K562 (cell line): ENCODE measurements around the gene SRRT. TPM values are rescaled to one million over a fixed set of nuclear protein-coding genes. Genes with fewer than 3 reads are reported as not detected.
A peak's percentile ranks its signal among the peaks of the same experiment; 100 is the strongest.

Experiments used
- ETV5 ChIP-seq: sonication (generic); formaldehyde crosslinking; IDR thresholded peaks from 2 replicates; pipeline ENCODE4 v1.4.0; 2020; ENCODE audit warnings: low read depth, mild to moderate bottlenecking, missing genetic modification reagents
- GTF2F1 ChIP-seq: IDR thresholded peaks from 2 replicates; pipeline ENCODE4 v1.6.1; 2011; ENCODE audit warnings: low read depth, low read length, improper control_type of control experiment
- HIVEP1 ChIP-seq: fragments of 250-450 bp; sonication (Bioruptor Pico); IDR thresholded peaks from 2 replicates; pipeline ENCODE4 v1.4.0; 2020; ENCODE audit warnings: mild to moderate bottlenecking
- HSF4 ChIP-seq: fragments of 250-450 bp; sonication (Bioruptor Pico); IDR thresholded peaks from 2 replicates; pipeline ENCODE4 v2.1.2; 2022; ENCODE audit warnings: mild to moderate bottlenecking, moderate library complexity, borderline replicate concordance
- KDM1A ChIP-seq, 2 experiments: fragments of 450-650 bp; IDR thresholded peaks; 2 replicates each; pipeline ENCODE4 v1.6.1; 2016; ENCODE audit warnings: mild to moderate bottlenecking in 2 of 2
- LCOR ChIP-seq: sonication (generic); formaldehyde crosslinking; IDR thresholded peaks from 2 replicates; pipeline ENCODE4 v1.8.0; 2022; ENCODE audit warnings: mild to moderate bottlenecking, missing genetic modification reagents
- NKRF ChIP-seq: fragments of 450-650 bp; IDR thresholded peaks from 2 replicates; pipeline ENCODE4 v1.6.1; 2016; ENCODE audit warnings: borderline replicate concordance
- TRIM25 ChIP-seq: fragments of 450-650 bp; IDR thresholded peaks from 2 replicates; pipeline ENCODE4 v1.7.0; 2016; ENCODE audit warnings: borderline replicate concordance
- ZBTB33 ChIP-seq: sonication (generic); formaldehyde crosslinking; IDR thresholded peaks from 2 replicates; pipeline ENCODE4 v1.8.1; 2023; ENCODE audit warnings: mild to moderate bottlenecking, missing genetic modification reagents
- ZC3H11A ChIP-seq: IDR thresholded peaks from 2 replicates; pipeline ENCODE4 v1.6.1; 2012; ENCODE audit warnings: low read depth, low read length, improper control_type of control experiment
- ZNF165 ChIP-seq: fragments of 250-450 bp; sonication (Bioruptor Pico); IDR thresholded peaks from 2 replicates; pipeline ENCODE4 v1.4.0; 2020; ENCODE audit warnings: borderline replicate concordance
- ZNF830 ChIP-seq: fragments of 250-450 bp; sonication (Bioruptor Pico); IDR thresholded peaks from 2 replicates; pipeline ENCODE4 v1.5.0; 2021; ENCODE audit warnings: mild to moderate bottlenecking
- polyA plus RNA-seq, 8 experiments: library from polyadenylated mRNA; depleted of rRNA in 4 of 8; stranded (reverse) in 5 of 8; unstranded in 3 of 8; fragments of >200 nt; fragmentation: Nextera tagmentation in 2 of 8; fragmentation: Illumina TruSeq in 1 of 8; extraction: Ambion mirVana in 2 of 8; extraction: Trizol in 1 of 8; gene quantifications; 2 replicates each; pipeline versions ENCODE4 v1.2.1 to v1.2.3, GENCODE V29; 2011 to 2014; ENCODE audit warnings: inconsistent platforms in 1 of 8, missing spikeins in 1 of 8
- total RNA-seq, 7 experiments: library from RNA; depleted of rRNA in 6 of 7; stranded (reverse); fragments of >200 nt in 6 of 7; fragmentation: Illumina TruSeq in 2 of 7; extraction: Trizol in 2 of 7; gene quantifications; 2 replicates each; pipeline versions ENCODE4 v1.2.1 to v1.2.3, GENCODE V29; 2011 to 2021; ENCODE audit warnings: low replicate concordance in 1 of 7
- TF ChIP-seq, protein P1 (sequence below): IDR thresholded peaks from 2 replicates; pipeline ENCODE4 v1.6.1; 2011; ENCODE audit not compliant: insufficient read length; ENCODE audit errors: extremely low read depth
- TF ChIP-seq, protein P2 (sequence below), 3 experiments: fragments of 200-800 bp in 1 of 3; sonication (Bioruptor generic) in 1 of 3; sonication (generic) in 1 of 3; formaldehyde crosslinking in 1 of 3; IDR thresholded peaks; 2 replicates each; pipeline versions ENCODE4 v1.6.1 to v1.8.0; 2016 to 2022; ENCODE audit warnings: mild to moderate bottlenecking in 2 of 3, missing compliant biosample characterization in 2 of 3, missing genetic modification characterization in 2 of 3, missing genetic modification reagents in 1 of 3
- TF ChIP-seq, protein P3 (sequence below): fragments of 250-450 bp; sonication (Bioruptor Pico); IDR thresholded peaks from 2 replicates; pipeline ENCODE4 v1.8.0; 2021; ENCODE audit warnings: moderate library complexity, mild to moderate bottlenecking, inconsistent platforms
- TF ChIP-seq, protein P4 (sequence below), 2 experiments: fragments of 200-800 bp in 1 of 2; sonication (Bioruptor generic) in 1 of 2; sonication (generic) in 1 of 2; formaldehyde crosslinking in 1 of 2; IDR thresholded peaks in 1 of 2; conservative IDR thresholded peaks in 1 of 2; 2 replicates each; pipeline versions ENCODE4 v1.5.0 to v1.6.1; 2016 to 2020; ENCODE audit warnings: missing compliant biosample characterization in 1 of 2, missing genetic modification characterization in 1 of 2, missing genetic modification reagents in 1 of 2

Gene SRRT
- total and polyA plus RNA-seq, 9 of the 15 experiments (the other 6 are each of a cell fraction or from before 2014, with no cell fraction given): 10.3 to 263 (median 84.4) TPM

- TF ChIP-seq HSF4: no peak
- 0 out of 2 replicates have a peak, but pooled peaks have one; percentile 36 for TF ChIP-seq TRIM25
- TF ChIP-seq, protein P1, sequence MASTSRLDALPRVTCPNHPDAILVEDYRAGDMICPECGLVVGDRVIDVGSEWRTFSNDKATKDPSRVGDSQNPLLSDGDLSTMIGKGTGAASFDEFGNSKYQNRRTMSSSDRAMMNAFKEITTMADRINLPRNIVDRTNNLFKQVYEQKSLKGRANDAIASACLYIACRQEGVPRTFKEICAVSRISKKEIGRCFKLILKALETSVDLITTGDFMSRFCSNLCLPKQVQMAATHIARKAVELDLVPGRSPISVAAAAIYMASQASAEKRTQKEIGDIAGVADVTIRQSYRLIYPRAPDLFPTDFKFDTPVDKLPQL: no peak
- TF ChIP-seq, protein P2, sequence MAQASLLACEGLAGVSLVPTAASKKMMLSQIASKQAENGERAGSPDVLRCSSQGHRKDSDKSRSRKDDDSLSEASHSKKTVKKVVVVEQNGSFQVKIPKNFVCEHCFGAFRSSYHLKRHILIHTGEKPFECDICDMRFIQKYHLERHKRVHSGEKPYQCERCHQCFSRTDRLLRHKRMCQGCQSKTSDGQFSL (CRISPR knock-in tag; IDR thresholded peaks at IDR 0.05): peak; percentile 71; the same call in 1 of the 2 replicates
- TF ChIP-seq, protein P2 (tag; IDR thresholded peaks at IDR 0.05): peak in 1 of 2 experiments; percentile 40; a peak in 1 of 4 replicates
- TF ChIP-seq ZBTB33 (CRISPR knock-in tag): no peak
- TF ChIP-seq GTF2F1: no peak
- no peak for TF ChIP-seq ZNF165
- TF ChIP-seq, protein P3, sequence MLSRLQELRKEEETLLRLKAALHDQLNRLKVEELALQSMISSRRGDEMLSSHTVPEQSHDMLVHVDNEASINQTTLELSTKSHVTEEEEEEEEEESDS: no peak
- TF ChIP-seq ZC3H11A: no peak
- no peak for TF ChIP-seq ZNF830
- TF ChIP-seq LCOR (CRISPR knock-in tag): 0 out of 2 replicates have a peak, but pooled peaks have one; percentile 13
- TF ChIP-seq ETV5 (CRISPR knock-in tag): no peak
- TF ChIP-seq KDM1A (IDR thresholded peaks at IDR 0.05): no peak
- TF ChIP-seq HIVEP1 (CRISPR knock-in tag): no peak
- TF ChIP-seq NKRF: no peak; the same call in 1 of the 2 replicates
- TF ChIP-seq, protein P4, sequence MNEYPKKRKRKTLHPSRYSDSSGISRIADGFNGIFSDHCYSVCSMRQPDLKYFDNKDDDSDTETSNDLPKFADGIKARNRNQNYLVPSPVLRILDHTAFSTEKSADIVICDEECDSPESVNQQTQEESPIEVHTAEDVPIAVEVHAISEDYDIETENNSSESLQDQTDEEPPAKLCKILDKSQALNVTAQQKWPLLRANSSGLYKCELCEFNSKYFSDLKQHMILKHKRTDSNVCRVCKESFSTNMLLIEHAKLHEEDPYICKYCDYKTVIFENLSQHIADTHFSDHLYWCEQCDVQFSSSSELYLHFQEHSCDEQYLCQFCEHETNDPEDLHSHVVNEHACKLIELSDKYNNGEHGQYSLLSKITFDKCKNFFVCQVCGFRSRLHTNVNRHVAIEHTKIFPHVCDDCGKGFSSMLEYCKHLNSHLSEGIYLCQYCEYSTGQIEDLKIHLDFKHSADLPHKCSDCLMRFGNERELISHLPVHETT (CRISPR knock-in tag; conservative IDR thresholded peaks at IDR 0.05 in 1 of 2, IDR thresholded peaks at IDR 0.05 in 1 of 2): no peak
These were observed 49.0 kb upstream of the SRRT start (continued) for GRCh38 chr7:100825751-100826513.
